ENCODE measurements around the gene SNX18. TPM values are rescaled to one million over a fixed set of nuclear protein-coding genes. Genes with fewer than 3 reads are reported as not detected.

Gene SNX18
- total RNA-seq, 1 donor from 2014 or later, result 17.9 TPM

- Histone ChIP-seq H3F3A (ENCODE audit: low read depth) (peaks cover 10% of the 10 kb centered on the region), H3K79me2 (ENCODE audit: low read depth) (peaks cover 80% of the 10 kb centered on the region), H3K4me1 (peaks cover 44% of the 10 kb centered on the region), H3K9ac (no peak overlapping the region), H3K27ac (no peak overlapping the region), H3K4me2 (peak overlapping the region; percentile 84), H2AFZ (replicated peaks) (no peak overlapping the region), H3K4me3 (peak overlapping the region; percentile 88), H3K27me3 (peaks cover 9% of the 10 kb centered on the region), H3K9me3 (ENCODE audit: low read depth) (no peaks in the 10 kb centered on the region), H3K36me3 (no peaks in the 10 kb centered on the region), H4K20me1 (ENCODE audit: low read depth) (peaks cover 48% of the 10 kb centered on the region)
- DNase-seq (ENCODE audit: low spot score), result no peak
- peaks cover 3% of the 10 kb centered on the region for H3K27me3 Mint-ChIP-seq (ENCODE audit: insufficient read depth, low read depth)
- H3K4me3 Mint-ChIP-seq, result peak overlapping the region; percentile 87
- H3K27ac Mint-ChIP-seq, result no peak overlapping the region
- TF ChIP-seq EZH2 (IDR thresholded peaks at IDR 0.05), result no peak
- no peak for TF ChIP-seq CTCF (IDR thresholded peaks at IDR 0.05)
- no peak for TF ChIP-seq EZH2phosphoT487 (IDR thresholded peaks at IDR 0.05)
- H3K9me3 Mint-ChIP-seq, result peaks cover 3% of the 10 kb centered on the region
- peaks cover 34% of the 10 kb centered on the region for H3K36me3 Mint-ChIP-seq
- H3K4me1 Mint-ChIP-seq, result peaks cover 49% of the 10 kb centered on the region
These were observed 3.4 kb downstream of the SNX18 start for GRCh38 chr5:54520940-54521339.

GRCh38 chr5:54521856-54522479, 4.4 kb downstream of the SNX18 start:
- peaks cover 6% of the 10 kb centered on the region for H3F3A ChIP-seq (ENCODE audit: low read depth)
- H3K9me3 ChIP-seq (ENCODE audit: low read depth), result no peaks in the 10 kb centered on the region
- peaks cover 38% of the 10 kb centered on the region for H3K4me1 ChIP-seq
- H4K20me1 ChIP-seq (ENCODE audit: low read depth), result peaks cover 48% of the 10 kb centered on the region
- Mint-ChIP-seq H3K27ac (no peak overlapping the region), H3K4me1 (peaks cover 40% of the 10 kb centered on the region), H3K9me3 (peaks cover 3% of the 10 kb centered on the region), H3K36me3 (peaks cover 34% of the 10 kb centered on the region), H3K4me3 (no peak overlapping the region), H3K27me3 (ENCODE audit: insufficient read depth, low read depth) (peaks cover 3% of the 10 kb centered on the region)
- no peak overlapping the region for H3K27ac ChIP-seq
- H3K9ac ChIP-seq, result no peak overlapping the region
- no peak overlapping the region for H2AFZ ChIP-seq (replicated peaks)
- no peak for TF ChIP-seq EZH2 (IDR thresholded peaks at IDR 0.05)
- TF ChIP-seq EZH2phosphoT487 (IDR thresholded peaks at IDR 0.05), result no peak
- TF ChIP-seq CTCF (IDR thresholded peaks at IDR 0.05), result no peak
- no peak for DNase-seq (ENCODE audit: low spot score)
- H3K4me2 ChIP-seq, result peak overlapping the region; percentile 13
- peaks cover 91% of the 10 kb centered on the region for H3K79me2 ChIP-seq (ENCODE audit: low read depth)
- no peak overlapping the region for H3K4me3 ChIP-seq
- H3K27me3 ChIP-seq, result peaks cover 9% of the 10 kb centered on the region
- no peaks in the 10 kb centered on the region for H3K36me3 ChIP-seq

GRCh38 chr5:54523534-54523933, 6.0 kb downstream of the SNX18 start:
- H3K4me3 ChIP-seq, result no peak overlapping the region
- H3K9me3 Mint-ChIP-seq, result peaks cover 3% of the 10 kb centered on the region
- peaks cover 54% of the 10 kb centered on the region for H4K20me1 ChIP-seq (ENCODE audit: low read depth)
- no peaks in the 10 kb centered on the region for H3K36me3 ChIP-seq
- peaks cover 34% of the 10 kb centered on the region for H3K36me3 Mint-ChIP-seq
- peak overlapping the region; percentile 43 for H3K4me2 ChIP-seq
- H3K27me3 ChIP-seq, result peaks cover 9% of the 10 kb centered on the region
- no peak overlapping the region for H3K4me3 Mint-ChIP-seq
- peaks cover 35% of the 10 kb centered on the region for H3K4me1 ChIP-seq
- H3K27ac Mint-ChIP-seq, result no peak overlapping the region
- no peak overlapping the region for H3K9ac ChIP-seq
- no peak for DNase-seq (ENCODE audit: low spot score)
- peaks cover 37% of the 10 kb centered on the region for H3K4me1 Mint-ChIP-seq
- peak overlapping the region; percentile 33 for H3K27ac ChIP-seq
- no peak for TF ChIP-seq CTCF (IDR thresholded peaks at IDR 0.05)
- TF ChIP-seq EZH2 (IDR thresholded peaks at IDR 0.05), result no peak
- TF ChIP-seq EZH2phosphoT487 (IDR thresholded peaks at IDR 0.05), result no peak
- H3K9me3 ChIP-seq (ENCODE audit: low read depth), result no peaks in the 10 kb centered on the region
- peaks cover 5% of the 10 kb centered on the region for H3F3A ChIP-seq (ENCODE audit: low read depth)
- peaks cover 3% of the 10 kb centered on the region for H3K27me3 Mint-ChIP-seq (ENCODE audit: insufficient read depth, low read depth)
- no peak overlapping the region for H2AFZ ChIP-seq (replicated peaks)
- H3K79me2 ChIP-seq (ENCODE audit: low read depth), result peaks cover 100% of the 10 kb centered on the region
